RWPE1 (cell line): Measurements from ENCODE around the gene NTM.

ENCODE experiments used
- CTCF ChIA-PET: fragments of 350-600 bp; sonication (Branson Sonifier 250); formaldehyde crosslinking; extraction: SDS; loops from one replicate; lab custom pipeline; 2021; lab: Yijun Ruan, JAX
- POLR2A ChIA-PET: fragments of 400-600 bp; formaldehyde crosslinking; extraction: SDS; loops from one replicate; lab custom pipeline; 2020; ENCODE audit warnings: antibody characterized with exemption; ENCODE audit not compliant: low non-redundant PET; lab: Yijun Ruan, JAX
- DNase-seq: peaks from one replicate; pipeline ENCODE4 v3.0.0; 2012; ENCODE audit warnings: low spot score
- H3K27ac ChIP-seq: fragments of 450-650 bp; 2 replicates; pipeline ENCODE4 v1.5.1; 2017
- CTCF ChIP-seq: fragments of 450-650 bp; conservative IDR thresholded peaks from 2 replicates; pipeline ENCODE4 v1.5.1; 2017; ENCODE audit warnings: low read depth, mild to moderate bottlenecking

NTM gene

GRCh38 chr11:132220474-132220873, 850.1 kb downstream of the NTM start:
- ChIA-PET POLR2A (no interaction called here), CTCF (no interaction called here)
- H3K27ac ChIP-seq, result no peak overlapping the region
- DNase-seq, result no peak
- TF ChIP-seq CTCF, result no peak

- ChIA-PET POLR2A (no interaction called here), CTCF (interaction anchor here (0.7 kb wide), 1 partner anchor 1846 kb away, joined by 3 read pairs; no protein-coding TSS in a partner anchor)
- H3K27ac ChIP-seq, result no peak overlapping the region
- no peak for DNase-seq
- TF ChIP-seq CTCF, result no peak
These were observed 851.9 kb downstream of the NTM start for GRCh38 chr11:132222345-132222744.

- CTCF ChIA-PET, result no interaction called here
- H3K27ac ChIP-seq, result no peak overlapping the region
- no peak for DNase-seq
- no peak for TF ChIP-seq CTCF
- POLR2A ChIA-PET, result no interaction called here
These were observed 856.1 kb downstream of the NTM start for GRCh38 chr11:132226522-132226921.

GRCh38 chr11:132228746-132229325, 858.4 kb downstream of the NTM start:
- CTCF ChIA-PET, result interaction anchor here (0.7 kb wide), 1 partner anchor 138 kb away, joined by 3 read pairs; no protein-coding TSS in a partner anchor
- POLR2A ChIA-PET, result no interaction called here
- no peak for DNase-seq
- no peak overlapping the region for H3K27ac ChIP-seq
- no peak for TF ChIP-seq CTCF

GRCh38 chr11:132231656-132232347, 861.4 kb downstream of the NTM start:
- no peak for TF ChIP-seq CTCF
- no peak overlapping the region for H3K27ac ChIP-seq
- no peak for DNase-seq
- POLR2A ChIA-PET, result no interaction called here
- CTCF ChIA-PET, result no interaction called here

- ChIA-PET POLR2A (no interaction called here), CTCF (no interaction called here)
- TF ChIP-seq CTCF, result no peak
- no peak overlapping the region for H3K27ac ChIP-seq
- DNase-seq, result no peak
These were observed 864.5 kb downstream of the NTM start for GRCh38 chr11:132234878-132235277.
